GM18870 (cell line): ENCODE results near the gene UGCG.
"Not testable (repeated sequence)": the region's sequence is repeated elsewhere in the genome, so short reads cannot be mapped to it uniquely, and the experiment has no call there.

ENCODE experiments used
- ATAC-seq: cut with Tn5 transposase; IDR thresholded peaks from one replicate; pipeline ENCODE4 v1.9.1; 2021; ENCODE audit warnings: moderate library complexity; ENCODE audit not compliant: unreplicated experiment

UGCG gene

DNA sequence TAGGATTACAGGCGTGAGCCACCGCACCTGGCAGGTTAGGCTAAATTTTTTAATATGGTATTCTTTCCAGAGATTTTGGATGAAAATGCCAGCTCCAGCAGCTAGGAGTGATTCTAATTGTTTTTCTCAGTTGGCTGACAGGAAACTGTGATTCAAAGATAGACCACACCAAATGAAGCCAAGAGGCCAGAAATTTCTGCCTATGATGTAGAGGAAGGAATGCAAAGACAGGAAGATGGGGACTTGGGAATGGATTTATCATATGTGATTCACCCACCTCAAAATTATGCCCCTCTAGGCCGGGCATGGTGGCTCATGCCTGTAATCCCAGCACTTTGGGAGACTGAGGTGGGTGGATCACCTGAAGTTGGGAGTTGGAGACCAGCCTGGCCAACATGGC lies 53.3 kb downstream of the UGCG start:
- ATAC-seq, result no peak

GRCh38 chr9:111952559-111952958 lies 55.9 kb downstream of the UGCG start:
- ATAC-seq, result no peak

DNA sequence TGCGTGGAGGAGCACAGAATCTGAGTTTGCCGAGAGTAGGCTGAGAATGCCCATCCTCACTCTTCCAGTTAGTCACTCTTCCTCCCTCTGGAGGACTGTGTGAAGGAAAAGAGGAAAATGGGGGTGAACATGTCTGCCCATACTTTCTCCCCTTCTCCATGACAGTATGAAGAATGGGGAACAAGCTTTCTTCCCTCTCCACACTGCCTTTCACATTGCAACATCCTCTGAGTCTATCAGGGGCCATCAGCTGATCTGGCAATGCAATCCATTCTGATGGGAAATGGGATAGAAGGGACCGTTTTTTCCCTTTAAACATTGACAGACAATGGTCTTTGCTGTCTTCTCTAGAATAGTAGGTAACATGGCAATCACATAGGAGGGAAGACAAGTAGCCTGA lies 56.8 kb downstream of the UGCG start:
- no peak for ATAC-seq

- no peak for ATAC-seq
Observed at GRCh38 chr9:111955048-111955447, 58.4 kb downstream of the UGCG start.

- ATAC-seq, result no peak
Observed at GRCh38 chr9:111957856-111958631, 61.4 kb downstream of the UGCG start.

DNA sequence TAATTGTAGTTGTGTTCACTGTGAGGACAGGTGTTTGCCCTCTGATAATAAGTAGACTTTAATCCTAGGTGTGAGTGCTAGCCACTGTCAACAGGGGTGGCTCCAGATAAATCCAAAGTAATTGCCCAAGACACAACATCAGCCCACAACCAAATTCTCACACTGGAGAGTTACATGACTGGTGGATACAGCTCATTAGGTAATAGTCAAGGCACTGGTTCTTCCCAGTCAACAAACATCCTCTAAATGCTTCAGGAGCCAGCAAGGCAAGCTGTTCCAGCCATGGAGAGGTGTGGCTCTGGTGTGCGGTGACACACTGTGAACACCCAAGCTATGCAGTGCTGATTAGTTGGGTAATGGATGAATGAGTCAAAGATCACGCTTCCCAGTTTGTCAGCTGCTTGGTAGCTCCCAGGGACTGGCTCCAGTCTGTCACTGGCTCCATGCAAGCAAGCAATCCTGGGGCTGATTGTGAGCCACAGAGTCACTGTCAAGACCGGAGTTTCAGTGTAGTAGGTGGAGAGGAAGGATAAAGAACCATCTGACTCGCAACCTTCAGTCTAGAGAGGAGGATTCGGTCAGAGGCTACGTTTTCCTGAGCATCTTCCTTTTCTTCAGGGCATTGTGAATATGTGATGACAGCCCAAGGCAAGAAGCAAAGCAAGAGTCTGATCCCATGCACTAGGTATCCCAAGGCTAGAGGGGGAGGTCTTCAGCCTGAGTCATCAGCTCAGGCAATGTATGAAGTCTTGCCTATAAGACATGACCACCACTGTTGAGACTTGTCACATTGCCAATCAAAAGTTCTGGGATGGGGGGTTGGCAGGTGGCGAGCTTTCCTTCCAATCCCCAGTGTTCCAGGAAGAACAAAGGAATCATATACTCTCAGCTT lies 63.1 kb downstream of the UGCG start:
- ATAC-seq, result no peak

GRCh38 chr9:111960485-111960884 lies 63.9 kb downstream of the UGCG start:
- ATAC-seq, result not testable (repeated sequence)

DNA sequence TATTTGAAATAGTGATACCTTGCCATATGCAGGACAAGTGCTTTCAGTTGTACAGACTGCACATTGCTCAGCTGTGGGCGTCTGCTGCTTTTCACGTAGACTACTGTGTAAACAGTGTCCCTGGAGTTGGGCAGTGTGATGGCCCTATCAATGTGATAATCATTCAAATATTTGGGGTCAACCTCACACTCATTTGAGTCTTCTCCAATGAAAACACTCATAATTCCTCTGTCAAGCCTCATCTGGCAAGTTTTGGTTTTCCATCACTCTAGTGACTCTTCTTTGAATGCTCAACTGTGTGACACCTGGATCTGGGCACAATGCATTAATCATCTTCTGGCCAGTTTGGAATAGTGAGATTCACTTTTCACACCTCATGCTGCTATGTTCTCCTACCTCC lies 64.4 kb downstream of the UGCG start:
- ATAC-seq, result no peak

DNA sequence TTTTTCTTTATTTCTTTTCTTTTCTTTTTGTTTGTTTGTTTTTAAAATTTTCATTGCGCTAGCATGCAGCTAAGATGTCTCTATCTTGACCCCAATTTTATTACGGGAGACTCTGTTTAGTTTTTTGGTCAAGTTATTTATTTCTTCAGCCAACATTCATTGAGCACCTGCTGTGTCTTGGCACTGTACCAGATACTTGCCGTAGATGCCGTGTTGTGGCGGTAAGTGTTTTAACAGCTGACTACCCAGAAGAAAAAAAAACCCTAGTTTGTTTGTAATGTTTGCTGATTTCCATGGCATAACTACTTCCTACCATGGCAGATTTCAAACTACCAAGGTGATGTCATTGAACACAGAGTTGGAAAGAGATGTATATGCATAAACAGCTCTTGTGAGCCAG lies 65.0 kb downstream of the UGCG start:
- no peak for ATAC-seq

GRCh38 chr9:111962021-111962420 lies 65.4 kb downstream of the UGCG start:
- ATAC-seq, result no peak

DNA sequence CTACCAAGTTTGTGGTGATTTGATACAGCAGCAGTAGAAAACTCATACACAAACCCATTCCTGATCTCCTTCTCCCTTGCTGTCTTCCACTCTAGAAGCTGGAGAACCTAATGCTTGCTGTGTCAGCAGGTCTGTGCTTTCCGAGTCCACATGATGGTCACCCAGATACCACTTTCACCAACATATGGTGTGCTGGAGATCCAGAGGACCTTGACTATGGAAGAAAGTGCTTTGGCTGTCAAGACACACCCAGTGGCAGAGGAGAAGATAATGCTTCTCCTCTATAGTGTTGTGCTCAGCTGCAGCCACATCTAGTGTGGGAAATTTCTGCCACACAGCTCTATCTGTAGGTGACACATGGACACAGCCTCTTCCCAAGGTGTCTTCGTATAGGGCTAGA lies 67.4 kb downstream of the UGCG start:
- no peak for ATAC-seq

- ATAC-seq, result peak; percentile 84
Observed at GRCh38 chr9:111965566-111966019, 69.0 kb downstream of the UGCG start.

- no peak for ATAC-seq
Observed at GRCh38 chr9:111966124-111966723, 69.6 kb downstream of the UGCG start.

- no peak for ATAC-seq
Observed at GRCh38 chr9:111966861-111967291, 70.3 kb downstream of the UGCG start.

DNA sequence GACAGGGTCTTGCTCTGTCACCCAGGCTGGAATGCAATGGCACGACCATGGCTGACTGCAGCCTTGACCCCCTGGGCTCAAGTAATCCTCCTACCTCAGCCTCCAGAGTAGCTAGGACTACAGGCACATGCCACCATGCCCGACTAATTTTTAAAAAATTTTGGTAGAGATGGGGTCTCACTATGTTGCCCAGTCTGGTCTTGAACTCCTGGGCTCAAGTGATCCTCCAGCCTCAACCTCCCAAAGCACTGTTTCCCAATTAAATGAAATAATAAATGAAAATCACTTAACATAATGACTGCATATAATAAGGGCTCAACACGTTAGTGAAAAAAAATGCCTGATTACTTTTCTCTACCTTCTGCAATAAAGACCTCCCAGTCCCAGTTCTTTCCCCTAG lies 71.0 kb downstream of the UGCG start:
- ATAC-seq, result no peak

- peak; percentile 50 for ATAC-seq
Observed at GRCh38 chr9:111969061-111969460, 72.4 kb downstream of the UGCG start.

DNA sequence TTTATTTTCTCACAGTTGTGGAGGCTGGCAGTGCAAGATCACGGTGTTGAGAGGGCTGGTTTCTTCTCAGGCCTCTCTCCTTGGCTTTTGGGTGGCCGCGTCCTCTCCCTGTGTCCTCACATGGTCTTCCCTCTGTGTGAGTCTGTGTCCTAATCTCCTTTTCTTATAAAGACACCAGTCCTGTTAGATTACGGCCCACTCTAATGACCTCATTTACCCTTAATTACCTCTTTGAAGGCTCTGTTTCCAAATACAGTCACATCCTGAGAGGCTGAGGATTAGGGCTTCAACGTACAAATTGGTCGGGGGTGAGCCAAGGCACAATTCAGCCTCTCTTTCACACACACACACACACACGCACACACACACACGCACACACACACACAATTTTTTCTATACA lies 73.0 kb downstream of the UGCG start:
- ATAC-seq, result no peak

- no peak for ATAC-seq
Observed at GRCh38 chr9:111970827-111971226, 74.2 kb downstream of the UGCG start.

GRCh38 chr9:111974092-111974681 lies 77.6 kb downstream of the UGCG start:
- ATAC-seq, result no peak

GRCh38 chr9:111975709-111976108 lies 79.1 kb downstream of the UGCG start:
- no peak for ATAC-seq

GRCh38 chr9:111978616-111979015 lies 82.0 kb downstream of the UGCG start:
- ATAC-seq, result no peak
